AG04449 (cell line): ENCODE measurements around the gene TGFB1.
A peak's percentile ranks its signal among the peaks of the same experiment; 100 is the strongest.

ENCODE experiments used
- CTCF ChIA-PET: fragments of 350-600 bp; formaldehyde crosslinking; extraction: SDS; loops from one replicate; lab custom pipeline; 2021; ENCODE audit warnings: antibody characterized with exemption; lab: Yijun Ruan, JAX
- POLR2A ChIA-PET: fragments of 400-600, 350-600 bp; formaldehyde crosslinking; extraction: SDS; loops from one replicate; lab custom pipeline; 2020; ENCODE audit warnings: antibody characterized with exemption, inconsistent platforms; lab: Yijun Ruan, JAX
- DNase-seq: peaks from one replicate; pipeline ENCODE4 v3.0.0-alpha.2; 2010; ENCODE audit warnings: low read depth, low spot score
- H3K4me3 ChIP-seq: 2 replicates; pipeline ENCODE4 v1.5.1; 2011; ENCODE audit warnings: low read depth, mild to moderate bottlenecking, control low read depth, low read length
- TF ChIP-seq, protein P1 (sequence below): IDR thresholded peaks from one replicate; pipeline ENCODE4 v1.5.1; 2011; ENCODE audit warnings: mild to moderate bottlenecking, moderate library complexity, low read length, control low read depth, inconsistent platforms; ENCODE audit not compliant: insufficient read depth; ENCODE audit errors: missing control alignments

TGFB1 gene

GRCh38 chr19:41353466-41354342 lies at the start of gene TGFB1:
Gene TGFB1 (minus strand): TSS chr19:41353922. CDS start chr19:41353044, 878 bp downstream.
- CTCF ChIA-PET = interaction anchor here (0.7 to 6.8 kb wide), 10 partner anchors 13 to 149 kb away, joined by 3 to 103 read pairs (median 6); partner anchors contain the start of gene B9D2
- no peak for DNase-seq
- POLR2A ChIA-PET = interaction anchor here (0.7 to 3.8 kb wide), 6 partner anchors 10 to 86 kb away, joined by 3 to 29 read pairs (median 3); partner anchors contain the start of genes B9D2 and DMAC2

GRCh38 chr19:41402010-41402409 lies 48.3 kb upstream of the TGFB1 start:
- no peak overlapping the region for H3K4me3 ChIP-seq
- ChIA-PET POLR2A (no interaction called here), CTCF (interaction anchor here (1.0 to 1.2 kb wide), 2 partner anchors 48 to 94 kb away, joined by 3 to 4 read pairs; no protein-coding TSS in a partner anchor)
- no peak for DNase-seq
- TF ChIP-seq, protein P1, sequence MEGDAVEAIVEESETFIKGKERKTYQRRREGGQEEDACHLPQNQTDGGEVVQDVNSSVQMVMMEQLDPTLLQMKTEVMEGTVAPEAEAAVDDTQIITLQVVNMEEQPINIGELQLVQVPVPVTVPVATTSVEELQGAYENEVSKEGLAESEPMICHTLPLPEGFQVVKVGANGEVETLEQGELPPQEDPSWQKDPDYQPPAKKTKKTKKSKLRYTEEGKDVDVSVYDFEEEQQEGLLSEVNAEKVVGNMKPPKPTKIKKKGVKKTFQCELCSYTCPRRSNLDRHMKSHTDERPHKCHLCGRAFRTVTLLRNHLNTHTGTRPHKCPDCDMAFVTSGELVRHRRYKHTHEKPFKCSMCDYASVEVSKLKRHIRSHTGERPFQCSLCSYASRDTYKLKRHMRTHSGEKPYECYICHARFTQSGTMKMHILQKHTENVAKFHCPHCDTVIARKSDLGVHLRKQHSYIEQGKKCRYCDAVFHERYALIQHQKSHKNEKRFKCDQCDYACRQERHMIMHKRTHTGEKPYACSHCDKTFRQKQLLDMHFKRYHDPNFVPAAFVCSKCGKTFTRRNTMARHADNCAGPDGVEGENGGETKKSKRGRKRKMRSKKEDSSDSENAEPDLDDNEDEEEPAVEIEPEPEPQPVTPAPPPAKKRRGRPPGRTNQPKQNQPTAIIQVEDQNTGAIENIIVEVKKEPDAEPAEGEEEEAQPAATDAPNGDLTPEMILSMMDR = no peak

More at GRCh38 chr19:41353466-41354342, at the start of gene TGFB1:
- TF ChIP-seq, protein P1 = peak; percentile 98
- peak within 1 kb of the TSS; percentile 87 for H3K4me3 ChIP-seq

DNA sequence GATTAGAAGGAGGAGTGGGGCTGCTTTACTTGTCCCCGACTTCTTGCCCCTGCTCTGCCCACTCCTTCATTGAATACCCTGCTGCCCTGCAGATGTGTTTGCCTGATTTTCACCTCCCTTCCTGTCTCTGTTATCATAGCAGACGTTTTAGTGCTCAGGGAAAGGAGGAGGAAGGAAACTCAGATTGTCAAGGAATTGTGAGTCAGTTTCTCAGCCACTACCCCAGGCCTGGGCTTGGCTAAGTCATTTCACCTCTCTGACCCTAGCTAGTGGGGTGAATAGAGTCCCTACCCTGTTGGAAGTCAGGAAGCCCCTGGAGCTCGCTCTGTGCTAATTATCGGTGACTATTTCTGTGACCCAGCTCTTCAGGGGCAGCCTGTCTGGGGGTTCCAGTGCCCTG lies 47.8 kb upstream of the TGFB1 start:
- POLR2A ChIA-PET = no interaction called here

DNA sequence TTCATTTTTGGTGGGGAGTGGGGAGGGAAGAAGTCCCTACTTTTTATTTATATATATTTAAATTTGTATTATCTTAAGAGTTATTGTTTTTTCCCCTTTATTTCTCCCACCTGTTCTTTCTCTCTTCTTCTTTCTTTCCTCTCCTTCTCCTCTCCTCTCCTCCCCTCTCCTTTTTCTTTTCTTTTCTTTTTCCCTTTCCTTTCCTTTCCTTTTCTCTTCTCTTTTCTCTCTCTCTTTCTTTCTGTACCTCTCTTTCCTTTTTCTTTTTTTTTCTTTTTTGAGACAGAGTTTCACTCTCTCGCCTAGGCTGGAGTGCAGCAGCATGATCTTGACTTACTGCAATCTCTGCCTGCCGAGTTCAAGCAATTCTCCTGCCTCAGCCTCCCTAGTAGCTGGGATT lies 45.8 kb upstream of the TGFB1 start:
- CTCF ChIA-PET = interaction anchor here (1.0 kb wide), 1 partner anchor 32 kb away, joined by 4 read pairs; no protein-coding TSS in a partner anchor

More for the DNA sequence above, 47.8 kb upstream of the TGFB1 start:
- no peak overlapping the region for H3K4me3 ChIP-seq
- TF ChIP-seq, protein P1 = no peak
- DNase-seq = no peak
- CTCF ChIA-PET = interaction anchor here (1.0 to 1.2 kb wide), 2 partner anchors 48 to 93 kb away, joined by 3 to 4 read pairs; no protein-coding TSS in a partner anchor

DNA sequence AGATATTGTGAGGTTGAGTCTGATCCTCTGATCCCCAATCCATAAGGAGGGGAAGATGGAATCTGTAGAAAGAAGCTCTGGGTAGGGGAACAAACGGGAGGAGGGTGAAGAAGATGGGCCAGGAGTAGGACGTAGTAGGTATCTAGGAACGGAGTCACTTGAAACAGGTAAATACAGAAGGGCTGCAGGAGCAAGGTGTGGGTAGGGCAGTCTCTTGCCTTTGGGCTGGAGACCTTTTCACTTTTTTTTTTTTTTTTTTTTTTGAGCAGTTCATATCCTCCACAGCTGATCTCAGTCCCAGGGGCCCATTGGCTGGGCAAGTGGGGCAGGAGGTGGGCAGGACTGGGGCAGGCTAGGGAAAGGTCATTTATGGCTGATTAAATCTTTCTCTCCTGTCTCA lies 45.4 kb upstream of the TGFB1 start:
- no peak for DNase-seq
- H3K4me3 ChIP-seq = peak overlapping the region; percentile 92
- ChIA-PET CTCF (interaction anchor here (1.0 to 1.5 kb wide), 2 partner anchors 32 to 77 kb away, joined by 3 to 4 read pairs; no protein-coding TSS in a partner anchor), POLR2A (no interaction called here)
- TF ChIP-seq, protein P1 = no peak

More for the DNA sequence above, 45.8 kb upstream of the TGFB1 start:
- H3K4me3 ChIP-seq = no peak overlapping the region
- no peak for DNase-seq
- POLR2A ChIA-PET = no interaction called here
- TF ChIP-seq, protein P1 = no peak

GRCh38 chr19:41398598-41398997 lies 44.9 kb upstream of the TGFB1 start:
- peak overlapping the region; percentile 92 for H3K4me3 ChIP-seq
- TF ChIP-seq, protein P1 = no peak
- DNase-seq = no peak
- CTCF ChIA-PET = interaction anchor here (1.0 to 1.5 kb wide), 2 partner anchors 33 to 77 kb away, joined by 3 to 4 read pairs; no protein-coding TSS in a partner anchor
- POLR2A ChIA-PET = interaction anchor here (0.6 kb wide), 1 partner anchor 20 kb away, joined by 3 read pairs; no protein-coding TSS in a partner anchor
